SK-N-SH (cell line): ENCODE data around the gene XRCC3. TPM values are rescaled to one million over a fixed set of nuclear protein-coding genes. Genes with fewer than 3 reads are reported as not detected.

Experiments
- CTCF ChIA-PET: fragments of 300-600, 350-600 bp; formaldehyde crosslinking; extraction: SDS; loops from one replicate; lab custom pipeline; 2021; lab: Yijun Ruan, JAX
- POLR2A ChIA-PET: fragments of 350-600 bp; sonication (Branson Sonifier 250); formaldehyde crosslinking; extraction: SDS; loops from one replicate; lab custom pipeline; 2020; ENCODE audit warnings: antibody characterized with exemption, inconsistent platforms; lab: Yijun Ruan, JAX
- DNase-seq: peaks from one replicate; pipeline ENCODE4 v3.0.0; 2012
- H2AFZ ChIP-seq: fragments of 200-600 bp; sonication (generic); 2 replicates; pipeline ENCODE4 v1.8.1; 2016; ENCODE audit warnings: antibody characterized with exemption, mild to moderate bottlenecking, low read depth
- H3F3A ChIP-seq: fragments of 200-600 bp; sonication (generic); replicated peaks from 2 replicates; pipeline ENCODE3; 2016; ENCODE audit warnings: antibody characterized with exemption, mild to moderate bottlenecking; ENCODE audit not compliant: insufficient read depth
- H3K27ac ChIP-seq, 2 experiments: fragments of 200-500 bp in 1 of 2; fragments of 200-600 bp in 1 of 2; sonication (Bioruptor generic) in 1 of 2; sonication (generic), shearing (Covaris generic) in 1 of 2; 2 replicates each; pipeline versions ENCODE4 v1.5.1 to v1.6.1; 2014 to 2016; ENCODE audit warnings: low read depth in 2 of 2, inconsistent platforms in 1 of 2, low read length in 1 of 2, mild to moderate bottlenecking in 1 of 2, mixed read lengths in 1 of 2
- H3K27me3 ChIP-seq: fragments of 200-600 bp; sonication (generic), shearing (Covaris generic); 2 replicates; pipeline ENCODE4 v1.6.1; 2016; ENCODE audit warnings: mixed run types; ENCODE audit not compliant: insufficient read depth
- H3K36me3 ChIP-seq, 2 experiments: fragments of 200-500 bp in 1 of 2; fragments of 200-600 bp in 1 of 2; sonication (Bioruptor generic) in 1 of 2; sonication (generic) in 1 of 2; replicated peaks in 1 of 2; 2 replicates each; pipeline versions ENCODE3 to v1.5.1; 2014 to 2016; ENCODE audit warnings: low read length in 1 of 2, mild to moderate bottlenecking in 1 of 2; ENCODE audit not compliant: insufficient read depth in 2 of 2, control insufficient read depth in 1 of 2
- H3K4me1 ChIP-seq, 2 experiments: fragments of 200-500 bp in 1 of 2; fragments of 200-600 bp in 1 of 2; sonication (Bioruptor generic) in 1 of 2; sonication (generic), shearing (Covaris generic) in 1 of 2; 2 replicates each; pipeline versions ENCODE4 v1.5.1 to v1.6.1; 2014 to 2016; ENCODE audit warnings: low read depth in 1 of 2, low read length in 1 of 2, mixed run types in 1 of 2; ENCODE audit not compliant: insufficient read depth in 2 of 2, control insufficient read depth in 1 of 2
- H3K4me2 ChIP-seq: fragments of 200-600 bp; sonication (generic), shearing (Covaris generic); 2 replicates; pipeline ENCODE4 v1.6.1; 2017; ENCODE audit warnings: mixed run types
- H3K4me3 ChIP-seq, 2 experiments: fragments of 200-500 bp in 1 of 2; fragments of 200-600 bp in 1 of 2; sonication (Bioruptor generic) in 1 of 2; sonication (generic), shearing (Covaris generic) in 1 of 2; 2 replicates each; pipeline versions ENCODE4 v1.5.1 to v1.8.1; 2014 to 2016; ENCODE audit warnings: low read depth in 2 of 2, inconsistent platforms in 1 of 2, low read length in 1 of 2, mild to moderate bottlenecking in 1 of 2, mixed read lengths in 1 of 2, moderate library complexity in 1 of 2
- H3K79me2 ChIP-seq: fragments of 200-600 bp; sonication (generic); 2 replicates; pipeline ENCODE4 v1.8.1; 2017; ENCODE audit warnings: mild to moderate bottlenecking; ENCODE audit not compliant: insufficient read depth
- H3K9ac ChIP-seq: fragments of 200-600 bp; sonication (generic); 2 replicates; pipeline ENCODE4 v1.6.1; 2017; ENCODE audit warnings: mixed run types
- H3K9me2 ChIP-seq: fragments of 200-600 bp; sonication (generic); 2 replicates; pipeline ENCODE4 v1.6.1; 2017; ENCODE audit warnings: mixed run types
- H3K9me3 ChIP-seq: fragments of 200-600 bp; sonication (generic); 2 replicates; pipeline ENCODE4 v1.6.1; 2017; ENCODE audit warnings: mixed run types, mild to moderate bottlenecking, moderate library complexity
- H4K20me1 ChIP-seq: fragments of 200-600 bp; sonication (generic); 2 replicates; pipeline ENCODE4 v1.6.1; 2017; ENCODE audit warnings: mild to moderate bottlenecking, mixed run types; ENCODE audit not compliant: insufficient read depth
- ELF1 ChIP-seq: IDR thresholded peaks from 2 replicates; pipeline ENCODE4 v1.4.0; 2012
- EP300 ChIP-seq, 2 experiments: IDR thresholded peaks; 2 replicates each; pipeline versions ENCODE4 v1.4.0 to v1.6.1; 2012; ENCODE audit warnings: borderline replicate concordance in 1 of 2, low read depth in 1 of 2, low read length in 1 of 2
- GATA2 ChIP-seq: sonication (generic); formaldehyde crosslinking; IDR thresholded peaks from 2 replicates; pipeline ENCODE4 v1.5.0; 2020; ENCODE audit warnings: mild to moderate bottlenecking, missing genetic modification reagents
- JUND ChIP-seq: IDR thresholded peaks from 2 replicates; pipeline ENCODE4 v1.4.0; 2012
- MEF2A ChIP-seq: IDR thresholded peaks from 2 replicates; pipeline ENCODE4 v1.4.0; 2012; ENCODE audit warnings: low read depth, borderline replicate concordance
- RAD21 ChIP-seq: IDR thresholded peaks from 2 replicates; pipeline ENCODE4 v1.6.1; 2012; ENCODE audit warnings: mild to moderate bottlenecking, low read length
- RFX5 ChIP-seq: IDR thresholded peaks from 2 replicates; pipeline ENCODE4 v1.6.1; 2012; ENCODE audit warnings: mild to moderate bottlenecking, improper control_type of control experiment, low read length
- TAF1 ChIP-seq: IDR thresholded peaks from 2 replicates; pipeline ENCODE4 v1.6.1; 2012; ENCODE audit warnings: low read depth, mild to moderate bottlenecking, low read length, moderate library complexity, borderline replicate concordance
- TCF12 ChIP-seq: IDR thresholded peaks from 2 replicates; pipeline ENCODE4 v1.4.0; 2012
- WGBS: methylation state at CpG from one replicate; pipeline ENCODE4 v1.1.6; 2017; ENCODE audit warnings: low lambda C conversion rate; 5-methylcytosine and 5-hydroxymethylcytosine counted together
- polyA plus RNA-seq, 3 experiments: library from polyadenylated mRNA; depleted of rRNA; stranded (reverse); fragments of >200 nt; gene quantifications; 2 replicates each; pipeline ENCODE4 v1.2.3, GENCODE V29; 2012
- TF ChIP-seq, protein P1 (sequence below): IDR thresholded peaks from 2 replicates; pipeline ENCODE4 v1.4.0; 2012; ENCODE audit warnings: low read depth, borderline replicate concordance
- TF ChIP-seq, protein P2 (sequence below): IDR thresholded peaks from 2 replicates; pipeline ENCODE4; 2012
- TF ChIP-seq, protein P3 (sequence below): IDR thresholded peaks from 2 replicates; pipeline ENCODE4 v1.4.0; 2012; ENCODE audit warnings: low read depth, borderline replicate concordance
- TF ChIP-seq, protein P4 (sequence below): fragments of 150-350 bp; IDR thresholded peaks from 2 replicates; pipeline ENCODE4 v1.6.1; 2017; ENCODE audit warnings: antibody characterized with exemption, low read length, low read depth, borderline replicate concordance

Gene XRCC3
- polyA plus RNA-seq, 1 of the 3 experiments (the other 2 are of a cell fraction): 11.7 TPM

DNA sequence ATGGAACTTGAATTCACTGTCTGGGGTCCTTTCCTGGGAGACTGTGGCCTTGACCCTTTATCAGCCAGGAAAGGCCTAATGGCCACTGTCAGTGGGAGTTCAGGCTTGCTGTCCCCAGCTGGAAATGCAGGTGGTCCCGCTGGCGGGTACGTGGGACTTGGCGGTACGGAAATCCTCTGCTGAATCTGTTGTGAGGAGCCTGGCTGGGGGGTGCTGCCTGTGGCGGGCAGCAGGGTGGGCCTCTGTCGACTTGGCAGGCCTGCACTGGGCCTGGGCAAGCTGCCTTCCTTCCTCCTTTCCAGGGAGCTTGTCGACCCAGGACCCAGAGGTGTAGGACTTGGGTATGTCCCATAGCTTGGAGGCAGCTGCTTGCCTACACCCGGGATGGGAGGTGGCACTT, 26.6 kb upstream of the XRCC3 start:
- CTCF ChIA-PET: interaction anchor here (0.8 kb wide), 1 partner anchor 18 kb away, joined by 3 read pairs; no protein-coding TSS in a partner anchor
- DNase-seq: no peak
- Histone ChIP-seq H3K4me3 (no peak overlapping the region), H3K9me2 (no peaks in the 10 kb centered on the region), H3K79me2 (no peaks in the 10 kb centered on the region), H2AFZ (no peak overlapping the region), H3K27me3 (no peaks in the 10 kb centered on the region), H3K9ac (no peak overlapping the region), H3K27ac (no peak overlapping the region)
- 100% methylated on average over 1 of the region's 9 CpGs for WGBS
- POLR2A ChIA-PET: no interaction called here
- TF ChIP-seq ELF1 (no peak), TAF1 (no peak), TCF12 (no peak), JUND (no peak), RFX5 (no peak), MEF2A (no peak), RAD21 (no peak), GATA2 (CRISPR knock-in tag) (no peak), EP300 (IDR thresholded peaks at IDR 0.05; ENCODE audit: borderline replicate concordance in 1 of 2, low read depth in 1 of 2, low read length in 1 of 2) (no peak)
- TF ChIP-seq, protein P1, sequence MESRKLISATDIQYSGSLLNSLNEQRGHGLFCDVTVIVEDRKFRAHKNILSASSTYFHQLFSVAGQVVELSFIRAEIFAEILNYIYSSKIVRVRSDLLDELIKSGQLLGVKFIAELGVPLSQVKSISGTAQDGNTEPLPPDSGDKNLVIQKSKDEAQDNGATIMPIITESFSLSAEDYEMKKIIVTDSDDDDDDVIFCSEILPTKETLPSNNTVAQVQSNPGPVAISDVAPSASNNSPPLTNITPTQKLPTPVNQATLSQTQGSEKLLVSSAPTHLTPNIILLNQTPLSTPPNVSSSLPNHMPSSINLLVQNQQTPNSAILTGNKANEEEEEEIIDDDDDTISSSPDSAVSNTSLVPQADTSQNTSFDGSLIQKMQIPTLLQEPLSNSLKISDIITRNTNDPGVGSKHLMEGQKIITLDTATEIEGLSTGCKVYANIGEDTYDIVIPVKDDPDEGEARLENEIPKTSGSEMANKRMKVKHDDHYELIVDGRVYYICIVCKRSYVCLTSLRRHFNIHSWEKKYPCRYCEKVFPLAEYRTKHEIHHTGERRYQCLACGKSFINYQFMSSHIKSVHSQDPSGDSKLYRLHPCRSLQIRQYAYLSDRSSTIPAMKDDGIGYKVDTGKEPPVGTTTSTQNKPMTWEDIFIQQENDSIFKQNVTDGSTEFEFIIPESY: no peak
- TF ChIP-seq, protein P2, sequence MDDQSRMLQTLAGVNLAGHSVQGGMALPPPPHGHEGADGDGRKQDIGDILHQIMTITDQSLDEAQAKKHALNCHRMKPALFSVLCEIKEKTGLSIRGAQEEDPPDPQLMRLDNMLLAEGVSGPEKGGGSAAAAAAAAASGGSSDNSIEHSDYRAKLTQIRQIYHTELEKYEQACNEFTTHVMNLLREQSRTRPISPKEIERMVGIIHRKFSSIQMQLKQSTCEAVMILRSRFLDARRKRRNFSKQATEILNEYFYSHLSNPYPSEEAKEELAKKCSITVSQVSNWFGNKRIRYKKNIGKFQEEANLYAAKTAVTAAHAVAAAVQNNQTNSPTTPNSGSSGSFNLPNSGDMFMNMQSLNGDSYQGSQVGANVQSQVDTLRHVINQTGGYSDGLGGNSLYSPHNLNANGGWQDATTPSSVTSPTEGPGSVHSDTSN: no peak
- TF ChIP-seq, protein P3, sequence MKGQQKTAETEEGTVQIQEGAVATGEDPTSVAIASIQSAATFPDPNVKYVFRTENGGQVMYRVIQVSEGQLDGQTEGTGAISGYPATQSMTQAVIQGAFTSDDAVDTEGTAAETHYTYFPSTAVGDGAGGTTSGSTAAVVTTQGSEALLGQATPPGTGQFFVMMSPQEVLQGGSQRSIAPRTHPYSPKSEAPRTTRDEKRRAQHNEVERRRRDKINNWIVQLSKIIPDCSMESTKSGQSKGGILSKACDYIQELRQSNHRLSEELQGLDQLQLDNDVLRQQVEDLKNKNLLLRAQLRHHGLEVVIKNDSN: no peak
- TF ChIP-seq, protein P4, sequence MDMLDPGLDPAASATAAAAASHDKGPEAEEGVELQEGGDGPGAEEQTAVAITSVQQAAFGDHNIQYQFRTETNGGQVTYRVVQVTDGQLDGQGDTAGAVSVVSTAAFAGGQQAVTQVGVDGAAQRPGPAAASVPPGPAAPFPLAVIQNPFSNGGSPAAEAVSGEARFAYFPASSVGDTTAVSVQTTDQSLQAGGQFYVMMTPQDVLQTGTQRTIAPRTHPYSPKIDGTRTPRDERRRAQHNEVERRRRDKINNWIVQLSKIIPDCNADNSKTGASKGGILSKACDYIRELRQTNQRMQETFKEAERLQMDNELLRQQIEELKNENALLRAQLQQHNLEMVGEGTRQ: no peak
- TF ChIP-seq, all 33 proteins: peak for 0
- Histone ChIP-seq H3K4me2 (no peak overlapping the region), H3K9me3 (no peaks in the 10 kb centered on the region), H3F3A (no peaks in the 10 kb centered on the region), H3K4me1 (no peaks in the 10 kb centered on the region; a peak in 1 of 4 replicates), H4K20me1 (no peaks in the 10 kb centered on the region), H3K36me3 (peaks cover 0 to 25% of the 10 kb centered on the region in 2 experiments)
